HG03378 (cell line): ENCODE results near the gene SAE1.
"Not testable (repeated sequence)": the region's sequence is repeated elsewhere in the genome, so short reads cannot be mapped to it uniquely, and the experiment has no call there.

Source experiments
- ATAC-seq: cut with Tn5 transposase; IDR thresholded peaks from one replicate; pipeline ENCODE4 v1.9.1; 2021; ENCODE audit warnings: mild to moderate bottlenecking, moderate library complexity; ENCODE audit not compliant: unreplicated experiment

SAE1 gene

GRCh38 chr19:47125669-47125938 lies 5.0 kb upstream of the SAE1 start:
- ATAC-seq: no peak

DNA sequence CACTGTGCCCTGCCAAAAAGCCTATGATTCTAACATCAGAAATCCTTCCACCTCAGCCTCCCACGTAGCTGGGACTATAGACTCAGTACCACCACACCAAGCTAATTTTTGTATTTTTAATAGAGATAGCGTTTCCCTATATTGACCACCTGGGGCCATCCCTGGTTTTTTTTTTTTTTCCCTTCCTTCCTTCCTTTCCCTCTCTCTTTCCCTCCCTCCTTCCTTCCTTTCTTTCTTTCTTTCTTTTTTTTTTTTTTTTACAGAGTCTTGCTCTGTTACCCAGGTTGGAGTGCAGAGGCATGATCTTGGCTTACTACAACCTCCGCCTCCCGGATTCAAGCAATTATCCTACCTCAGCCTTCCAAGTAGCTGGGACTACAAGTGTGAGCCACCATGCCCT lies 1.1 kb upstream of the SAE1 start:
- no peak for ATAC-seq

GRCh38 chr19:47130120-47130588 lies 481 bp upstream of the SAE1 start:
- no peak for ATAC-seq

GRCh38 chr19:47132194-47132852 lies 1.7 kb downstream of the SAE1 start:
- ATAC-seq: no peak

- no peak for ATAC-seq
These were observed 2.4 kb downstream of the SAE1 start for GRCh38 chr19:47133021-47133471.

DNA sequence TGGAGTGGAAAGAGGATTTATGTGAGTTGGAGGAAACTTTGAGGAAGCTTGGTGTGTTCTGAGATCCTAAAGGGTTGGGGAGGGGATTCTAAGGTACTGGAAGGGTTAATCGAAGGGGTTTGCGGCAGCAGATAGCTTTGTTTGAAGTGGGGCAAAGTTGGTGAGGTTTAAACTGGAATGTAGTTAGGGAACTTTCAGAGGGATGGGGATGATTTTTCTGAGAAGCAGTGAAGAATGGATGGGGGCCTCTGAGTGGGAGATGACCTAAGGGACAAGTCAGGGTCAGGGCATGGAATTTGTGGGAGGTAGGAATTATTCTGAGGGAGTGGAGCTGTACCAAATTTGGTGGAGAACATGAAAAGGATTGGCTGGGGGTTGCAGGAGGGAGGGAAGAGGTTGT lies 3.9 kb downstream of the SAE1 start:
- ATAC-seq: no peak

- no peak for ATAC-seq
These were observed 4.5 kb downstream of the SAE1 start for GRCh38 chr19:47135156-47135555.

- ATAC-seq: not testable (repeated sequence)
These were observed 10.6 kb downstream of the SAE1 start for GRCh38 chr19:47141252-47141651.

- no peak for ATAC-seq
These were observed 11.1 kb downstream of the SAE1 start for GRCh38 chr19:47141695-47142094.

GRCh38 chr19:47142779-47143178 lies 12.1 kb downstream of the SAE1 start:
- ATAC-seq: no peak

DNA sequence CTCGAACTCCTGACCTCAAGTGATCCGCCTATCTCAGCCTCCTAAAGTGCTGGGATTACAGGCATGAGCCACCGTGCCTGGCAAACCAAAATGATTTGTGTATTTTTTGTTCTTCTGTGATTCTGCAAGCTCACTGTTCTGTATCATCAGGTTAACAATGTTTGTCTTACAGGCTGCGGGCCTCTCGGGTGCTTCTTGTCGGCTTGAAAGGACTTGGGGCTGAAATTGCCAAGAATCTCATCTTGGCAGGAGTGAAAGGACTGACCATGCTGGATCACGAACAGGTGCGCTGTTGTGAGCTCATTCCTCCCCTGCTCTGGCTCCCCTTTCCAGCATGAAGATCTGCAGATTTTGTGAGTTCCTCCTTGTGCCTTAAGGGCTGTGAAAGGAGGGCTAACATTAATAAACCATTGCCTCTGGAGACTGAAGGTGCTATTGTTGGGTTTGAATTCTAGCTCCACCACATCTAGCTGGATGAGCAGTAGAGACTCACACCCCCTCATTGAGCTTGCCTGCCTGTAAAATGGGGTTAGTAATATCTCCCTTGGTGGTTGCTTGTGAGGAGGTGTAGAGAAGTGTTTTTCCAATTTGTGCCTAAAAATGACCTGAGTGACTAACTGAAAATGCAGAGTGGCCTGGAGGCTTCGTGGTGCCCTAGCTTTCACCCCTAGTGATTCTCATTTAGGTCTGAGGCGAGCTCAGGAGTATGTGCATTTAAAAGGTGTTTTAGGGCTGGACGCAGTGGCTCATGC lies 12.9 kb downstream of the SAE1 start:
- no peak for ATAC-seq

- ATAC-seq: no peak
These were observed 14.0 kb downstream of the SAE1 start for GRCh38 chr19:47144630-47145029.

- ATAC-seq: no peak
These were observed 15.2 kb downstream of the SAE1 start for GRCh38 chr19:47145639-47146486.

DNA sequence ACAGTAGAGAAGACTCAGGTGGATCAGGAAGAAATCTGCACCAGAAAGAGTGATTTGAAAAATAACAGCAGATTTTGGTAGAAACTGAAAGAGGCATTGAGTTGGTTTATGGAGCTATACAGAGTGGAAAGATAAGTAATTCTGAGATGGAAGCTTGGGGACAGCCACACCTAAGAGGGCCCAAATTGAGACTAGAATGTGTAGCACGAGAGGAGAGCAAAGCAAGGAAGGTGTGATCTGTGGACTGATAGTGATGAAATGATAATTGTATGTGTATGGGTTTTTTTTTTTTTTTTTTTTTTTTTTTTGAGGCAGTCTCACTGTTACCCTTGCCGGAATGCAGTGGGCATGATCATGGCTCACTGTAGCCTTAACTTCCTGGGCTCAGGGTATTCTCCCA lies 16.3 kb downstream of the SAE1 start:
- ATAC-seq: no peak

DNA sequence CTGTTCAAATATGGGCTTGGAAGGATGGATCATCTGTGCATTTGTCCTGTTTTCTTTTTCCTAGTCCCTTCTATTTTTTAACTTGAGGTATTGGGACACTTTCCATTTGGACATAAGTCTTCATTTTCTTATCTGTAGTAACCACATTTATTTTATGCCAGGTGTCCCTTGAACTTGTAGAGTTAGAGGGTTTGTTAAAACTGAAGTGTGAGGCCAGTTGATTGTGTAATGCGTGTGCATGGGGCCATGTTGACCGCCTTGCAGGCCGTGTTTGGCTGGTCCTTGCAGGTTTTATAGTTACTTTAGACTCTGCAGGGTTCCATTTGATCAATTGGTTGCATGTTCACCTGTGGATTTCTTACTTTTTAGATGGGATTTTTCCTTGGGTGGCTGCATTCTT lies 21.0 kb downstream of the SAE1 start:
- no peak for ATAC-seq

DNA sequence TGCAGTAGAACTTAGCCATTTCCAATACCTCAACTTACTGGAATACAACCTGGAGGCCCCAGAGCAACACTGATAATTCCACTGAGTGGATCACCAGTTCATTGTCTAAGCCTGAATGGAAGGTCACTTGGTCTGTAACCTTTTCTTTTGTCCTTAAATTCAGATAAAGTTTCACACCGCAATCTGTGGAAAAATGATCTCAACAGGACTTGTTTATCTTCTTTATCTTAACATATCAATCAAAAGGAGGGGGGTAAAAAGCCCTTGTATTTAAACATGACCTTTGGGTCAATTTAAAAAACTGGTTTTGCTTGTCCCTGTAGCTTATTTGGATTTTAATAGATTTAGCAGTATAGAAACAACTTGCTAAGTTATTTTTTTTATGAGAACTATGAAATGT lies 21.6 kb downstream of the SAE1 start:
- ATAC-seq: no peak

GRCh38 chr19:47152632-47153031 lies 22.0 kb downstream of the SAE1 start:
- no peak for ATAC-seq

DNA sequence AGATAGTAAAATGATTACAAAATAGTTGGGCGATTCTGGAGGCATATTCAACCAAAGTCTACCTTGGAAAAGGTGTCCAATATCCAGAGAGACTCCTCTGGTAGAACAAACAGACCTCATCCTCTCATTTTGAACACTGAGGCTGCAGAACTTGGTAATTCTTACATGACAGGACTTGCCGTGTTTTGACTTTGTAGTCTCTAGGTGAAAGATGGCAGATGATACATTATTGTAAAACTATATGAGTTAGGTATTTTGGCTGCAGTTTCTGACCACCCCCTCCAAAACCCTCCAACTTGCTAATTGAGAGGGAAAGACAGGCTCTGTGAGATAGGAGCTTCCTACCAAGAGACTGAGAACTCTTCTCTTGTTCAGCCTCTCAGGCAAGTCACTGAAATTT lies 22.6 kb downstream of the SAE1 start:
- no peak for ATAC-seq

DNA sequence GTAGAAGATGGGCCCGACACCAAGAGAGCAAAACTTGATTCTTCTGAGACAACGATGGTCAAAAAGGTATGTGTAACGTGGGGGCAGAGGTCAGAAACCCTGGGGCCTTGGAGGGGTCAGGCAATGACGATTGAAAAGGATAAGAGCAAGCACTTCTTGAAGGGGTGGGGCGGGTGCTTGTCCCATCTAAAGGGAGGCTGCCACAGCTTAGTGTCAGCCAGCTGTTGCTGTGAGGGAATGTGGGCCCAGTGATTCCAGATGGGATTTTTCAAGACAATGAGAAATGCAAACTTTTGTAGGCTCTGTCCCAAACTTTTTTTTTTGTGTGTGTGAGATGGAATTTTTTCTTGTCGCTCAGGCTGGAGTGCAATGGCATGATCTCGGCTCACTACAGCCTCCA lies 24.5 kb downstream of the SAE1 start:
- ATAC-seq: no peak

GRCh38 chr19:47156861-47157430 lies 26.3 kb downstream of the SAE1 start:
- no peak for ATAC-seq
